Stimulated activated CD4-positive, alpha-beta T cell treated with anti-CD3 and anti-CD28 coated beads, TNF-alpha, amount 100 ng/mL, for 4 hours (primary cell): ENCODE results near the gene CDK15.

ENCODE experiments used
- DNase-seq, 3 experiments: peaks; one replicate each; pipeline ENCODE4 v3.0.0-alpha.2; 2020; ENCODE audit warnings: low read depth in 3 of 3

The CDK15 gene

DNA sequence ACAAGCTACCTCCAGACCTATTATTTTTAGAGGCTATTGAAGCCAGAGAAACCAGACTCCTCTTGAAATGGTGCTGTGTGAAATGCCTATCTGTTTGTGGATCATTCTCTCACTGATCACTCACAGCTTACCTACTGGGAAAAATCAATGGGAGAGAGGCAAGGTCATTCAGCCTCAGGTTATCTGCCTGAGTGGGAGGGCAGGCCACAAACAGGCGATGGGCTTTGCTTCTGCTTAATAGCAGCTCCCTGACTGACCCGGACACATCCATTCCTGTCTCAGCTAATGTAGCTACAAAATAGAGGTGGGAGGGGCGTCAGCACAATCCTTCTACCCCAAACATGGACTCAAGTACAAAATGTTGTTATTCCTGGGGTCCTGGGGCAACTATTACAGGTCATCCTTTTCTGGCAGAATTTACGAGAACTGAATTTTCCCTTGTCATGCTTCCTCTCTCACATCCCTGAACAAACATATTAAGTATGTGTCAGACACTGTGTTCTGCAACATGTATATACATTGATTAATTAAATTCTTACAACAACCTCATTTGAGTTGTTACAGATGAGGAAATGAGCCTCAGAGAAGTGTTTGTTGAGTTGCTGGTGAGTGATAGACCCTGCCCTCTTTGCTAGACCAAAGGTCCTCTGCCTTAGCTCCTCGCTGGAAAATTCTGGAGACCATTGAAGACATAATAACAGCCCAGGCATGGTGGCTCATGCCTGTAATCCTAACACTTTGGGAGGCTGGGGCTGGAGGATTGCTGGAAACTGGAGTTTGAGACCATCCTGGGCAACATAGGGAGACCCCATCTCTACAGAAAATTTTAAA is 60.5 kb downstream of the CDK15 start:
- DNase-seq: no peak

DNA sequence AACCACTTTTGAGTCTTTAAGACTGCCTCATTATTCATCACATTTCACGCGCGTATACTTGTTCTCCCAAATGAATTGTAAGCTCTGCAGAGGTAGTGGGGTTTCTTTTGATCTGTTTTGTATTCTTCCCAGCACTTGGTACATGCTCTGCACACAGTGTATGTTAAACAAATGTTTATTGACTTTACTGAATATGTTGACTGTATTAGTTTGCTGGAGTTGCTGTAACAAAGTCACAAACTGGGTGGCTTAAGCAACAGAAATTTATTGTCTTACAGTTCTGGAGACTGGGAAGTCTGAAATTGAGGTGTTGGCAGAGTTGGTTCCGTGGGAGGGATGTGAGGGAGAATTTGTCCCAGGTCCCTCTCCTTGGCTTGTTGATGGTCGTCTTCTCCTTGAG is 65.1 kb downstream of the CDK15 start:
- DNase-seq: no peak

DNA sequence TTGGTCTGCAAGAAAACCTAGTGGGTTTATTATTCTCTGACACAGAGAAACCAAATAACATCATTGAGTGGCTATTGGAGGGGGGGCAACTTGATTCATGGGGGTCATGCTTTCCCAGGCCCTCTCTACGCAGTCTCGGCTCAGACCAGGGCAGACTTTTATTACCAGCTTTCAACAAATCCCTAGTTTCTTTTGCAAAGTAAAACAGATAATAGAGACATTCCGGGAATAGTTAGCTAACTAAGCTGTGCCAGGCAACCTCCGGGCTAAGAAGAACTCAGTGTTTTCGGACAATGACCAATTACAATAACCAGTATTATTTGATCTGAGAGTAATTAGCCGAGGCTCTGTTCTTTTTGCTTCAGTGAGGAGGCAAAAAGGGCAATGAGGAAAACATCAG is 66.3 kb downstream of the CDK15 start:
- no peak for DNase-seq

DNA sequence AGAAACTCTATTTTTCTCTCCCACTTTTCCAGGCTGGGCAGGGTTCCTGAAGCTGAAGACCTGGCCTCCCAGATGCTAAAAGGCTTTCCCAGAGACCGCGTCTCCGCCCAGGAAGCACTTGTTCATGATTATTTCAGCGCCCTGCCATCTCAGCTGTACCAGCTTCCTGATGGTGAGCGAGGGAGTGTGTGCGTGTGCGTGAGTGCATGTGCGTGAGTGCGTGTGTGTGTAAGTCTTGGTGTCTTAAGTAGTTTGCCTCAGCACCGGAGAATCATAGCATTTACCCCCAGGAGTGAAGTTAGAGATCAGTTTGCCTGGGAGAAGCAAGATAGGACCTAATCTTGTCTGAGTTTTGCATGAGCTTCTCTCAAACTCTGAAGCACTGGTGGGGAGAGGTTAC is 73.7 kb downstream of the CDK15 start:
- DNase-seq: no peak

DNA sequence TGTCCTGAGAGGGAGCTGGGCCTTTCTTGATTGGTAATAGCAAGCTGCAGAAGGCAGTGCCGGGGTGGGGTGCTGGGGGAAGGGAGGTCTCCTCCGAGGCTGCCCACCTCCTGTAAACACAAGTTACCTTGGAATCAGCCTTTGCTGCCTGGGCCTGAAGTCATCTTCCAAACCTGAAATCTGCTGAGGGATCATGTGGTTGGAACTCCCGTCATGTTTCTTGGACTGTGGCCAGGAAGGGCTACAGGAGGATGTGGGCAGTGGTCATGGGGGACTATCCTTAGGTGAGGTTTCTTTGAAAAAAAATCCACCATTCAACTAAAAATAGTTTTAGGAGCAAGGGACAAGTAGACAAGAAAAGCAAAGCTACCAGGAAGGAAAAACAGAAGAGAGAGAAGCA is 74.2 kb downstream of the CDK15 start:
- no peak for DNase-seq

DNA sequence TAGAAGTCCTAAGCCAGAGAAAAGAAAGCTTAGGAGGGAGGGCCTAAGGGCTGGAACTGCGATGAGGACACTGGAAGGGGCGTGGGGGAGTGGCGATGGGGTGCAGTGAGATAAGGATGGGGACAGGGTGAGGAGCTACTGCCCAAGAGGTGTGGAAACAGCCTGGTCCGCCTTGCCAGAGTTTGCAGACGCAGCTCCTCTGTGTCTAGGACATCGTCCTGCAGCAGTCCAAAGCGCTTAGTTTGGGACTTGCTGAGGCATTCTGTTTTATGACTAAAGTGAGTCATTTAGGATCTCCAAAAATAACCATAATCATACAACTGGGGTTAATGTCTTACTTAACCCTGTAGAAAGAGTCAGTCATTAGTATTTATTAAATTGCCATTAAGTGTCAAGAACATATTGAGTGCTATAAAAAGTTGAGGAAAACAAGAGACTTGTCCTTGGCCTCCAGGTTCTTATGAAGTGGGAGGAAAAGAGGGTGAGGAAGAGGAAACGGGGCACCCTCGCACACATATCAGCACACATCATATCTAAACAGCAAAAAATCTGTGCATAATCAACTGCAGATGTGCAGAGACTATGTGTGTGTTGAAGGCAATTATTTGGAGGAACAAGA is 74.8 kb downstream of the CDK15 start:
- DNase-seq: no peak

DNA sequence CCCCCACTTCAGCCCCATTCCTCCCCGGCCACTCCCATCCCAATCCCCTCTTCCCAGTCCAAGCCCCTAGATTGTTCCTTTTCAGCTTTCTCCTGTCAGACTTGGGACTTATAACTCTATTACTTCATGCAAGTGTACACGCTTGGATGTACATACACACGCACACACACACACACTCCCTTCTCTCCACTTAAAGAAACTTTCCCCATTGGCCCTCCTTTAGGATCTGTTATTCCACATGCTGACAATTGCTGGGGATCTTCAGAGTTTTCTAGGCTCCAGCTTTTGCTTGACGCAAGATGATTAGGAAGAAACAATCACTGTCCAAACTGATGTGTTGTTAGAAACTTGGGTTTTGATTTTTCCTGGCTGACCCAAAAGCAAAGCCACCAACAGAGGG is 75.4 kb downstream of the CDK15 start:
- DNase-seq: no peak

DNA sequence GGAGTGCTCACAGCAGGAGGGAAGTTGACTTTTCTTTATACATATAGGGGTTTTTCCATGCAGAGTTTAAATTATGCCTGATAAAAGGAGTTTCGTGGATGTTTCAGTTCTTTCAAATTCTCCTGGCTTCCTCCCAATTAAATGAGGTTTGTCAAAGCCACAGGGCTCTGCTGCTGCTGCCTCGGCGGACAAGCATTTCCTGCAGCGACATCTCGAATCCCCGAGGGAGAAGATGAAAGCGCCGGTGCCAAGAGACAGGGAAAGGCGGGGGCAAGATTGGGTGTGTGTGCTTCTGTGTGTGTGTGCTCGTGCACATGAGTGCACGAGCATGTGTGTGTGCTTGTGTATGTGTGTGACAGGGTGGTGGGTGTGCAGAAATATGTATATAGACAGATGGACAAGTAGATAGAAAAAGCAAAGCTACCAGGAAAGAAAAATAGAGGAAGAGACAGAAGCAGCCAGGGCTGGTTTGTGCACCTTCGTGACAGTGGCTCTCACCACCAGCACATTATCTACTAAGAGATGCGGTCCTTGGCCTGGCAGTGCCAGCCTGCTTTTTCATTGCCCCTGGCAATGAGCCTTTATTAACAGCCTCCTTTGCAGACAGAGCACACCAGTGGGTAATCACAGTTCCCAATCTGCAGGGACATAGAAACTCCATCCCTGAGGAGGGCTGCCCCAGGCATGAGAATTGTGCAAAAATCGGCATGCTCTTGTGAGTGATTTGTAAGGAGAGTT is 76.2 kb downstream of the CDK15 start:
- DNase-seq: no peak

DNA sequence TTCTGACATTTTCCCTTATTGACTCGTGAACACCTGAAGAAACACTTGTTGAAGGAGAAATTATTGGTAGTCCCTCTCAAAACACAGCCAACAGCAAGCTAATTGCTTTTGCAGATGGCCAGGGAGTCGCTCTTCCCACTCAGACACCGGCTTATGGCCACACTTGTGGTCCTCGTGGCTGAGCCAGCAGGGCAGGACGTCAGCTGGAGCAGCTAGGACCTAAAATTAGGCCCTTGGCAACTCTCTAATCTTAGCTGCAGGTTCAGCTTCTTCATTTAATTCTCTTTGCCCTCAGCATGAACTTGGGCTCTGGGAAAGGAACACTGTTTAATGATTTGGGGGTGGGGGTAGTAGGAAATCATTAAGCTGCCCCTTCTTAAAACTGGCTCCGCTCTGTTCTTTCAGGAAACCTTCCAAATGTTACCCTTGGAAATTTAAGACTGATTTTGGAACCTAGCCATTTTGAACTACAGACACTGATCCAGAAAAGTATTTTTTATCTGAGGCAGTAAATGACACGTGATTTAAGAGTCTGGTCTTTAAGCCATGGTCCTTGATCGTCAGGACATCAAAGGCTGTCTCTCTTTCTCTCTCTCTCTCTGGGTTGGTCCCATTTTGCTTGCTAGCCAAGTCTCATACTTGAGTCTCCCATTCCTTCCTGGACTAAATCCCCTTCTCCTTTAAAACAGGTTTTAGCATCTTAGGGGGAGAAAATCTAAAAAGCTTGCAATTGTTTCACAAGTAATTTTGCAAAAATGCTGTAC is 77.5 kb downstream of the CDK15 start:
- no peak for DNase-seq

DNA sequence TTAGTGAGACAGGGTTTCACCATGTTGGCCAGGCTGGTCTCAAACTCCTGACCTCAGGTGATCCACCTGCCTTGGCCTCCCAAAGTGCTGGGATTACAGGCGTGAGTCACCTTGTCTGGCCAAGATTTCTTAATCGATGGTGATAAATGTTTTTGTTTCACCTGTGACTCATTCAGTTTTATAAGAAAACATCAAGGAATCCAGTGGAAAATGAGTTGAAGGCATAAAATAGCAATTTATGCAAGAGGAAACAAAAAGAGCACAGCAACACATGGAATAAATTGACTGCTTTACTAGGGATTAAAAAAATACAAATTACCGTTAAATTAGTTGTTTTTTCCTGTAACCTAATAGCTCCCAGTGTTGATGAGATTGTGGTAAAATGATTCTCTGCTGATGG is 80.2 kb downstream of the CDK15 start:
- no peak for DNase-seq

DNA sequence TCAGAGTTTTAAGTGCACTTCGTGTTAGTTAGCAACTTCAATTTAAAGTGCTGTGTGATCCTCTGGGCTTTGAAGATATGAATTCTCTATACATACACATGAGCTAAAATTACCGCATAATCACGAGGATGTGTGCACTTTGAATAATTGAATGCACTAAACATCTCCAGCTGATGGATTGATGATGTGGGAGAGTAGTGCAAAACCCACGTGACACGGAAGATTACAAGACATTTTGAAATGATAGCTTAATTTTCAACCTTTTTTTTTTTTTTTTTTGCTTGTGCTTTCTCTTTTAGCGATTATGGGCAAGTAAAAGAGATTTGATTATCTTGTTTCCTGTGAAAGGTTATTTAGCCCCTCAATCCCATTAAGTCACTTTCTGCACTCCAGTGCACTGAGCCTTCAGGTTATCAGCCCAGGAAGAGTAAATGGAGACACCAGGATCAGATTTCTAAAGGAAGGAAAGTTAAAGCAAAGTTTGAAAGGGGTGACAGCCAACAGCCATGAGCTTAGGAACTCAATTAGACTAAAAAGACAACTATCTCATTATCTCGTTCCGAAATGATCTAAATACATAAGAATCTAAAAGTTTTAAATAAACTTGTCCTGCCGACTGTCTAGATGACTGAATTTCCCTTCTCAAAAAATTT is 81.6 kb downstream of the CDK15 start:
- no peak for DNase-seq

DNA sequence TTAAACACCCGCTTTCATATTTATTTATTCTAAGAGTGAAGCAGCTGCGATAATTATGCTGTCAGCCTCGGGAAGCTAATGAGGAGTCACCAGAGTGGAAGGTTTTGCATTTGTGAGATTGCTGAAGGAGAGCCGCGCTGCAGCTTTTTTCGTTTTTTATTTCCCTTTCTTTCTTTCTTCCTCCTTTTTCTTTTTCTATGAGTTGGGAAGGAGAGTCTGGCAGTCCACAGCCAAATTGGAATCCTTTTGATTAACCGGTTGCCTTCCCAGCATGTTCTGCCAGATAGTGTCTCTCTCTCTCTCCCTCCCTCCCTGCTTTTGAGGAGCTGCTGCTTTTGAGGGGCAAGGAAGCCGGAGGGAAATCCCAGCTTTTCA is 82.1 kb downstream of the CDK15 start:
- no peak for DNase-seq

DNA sequence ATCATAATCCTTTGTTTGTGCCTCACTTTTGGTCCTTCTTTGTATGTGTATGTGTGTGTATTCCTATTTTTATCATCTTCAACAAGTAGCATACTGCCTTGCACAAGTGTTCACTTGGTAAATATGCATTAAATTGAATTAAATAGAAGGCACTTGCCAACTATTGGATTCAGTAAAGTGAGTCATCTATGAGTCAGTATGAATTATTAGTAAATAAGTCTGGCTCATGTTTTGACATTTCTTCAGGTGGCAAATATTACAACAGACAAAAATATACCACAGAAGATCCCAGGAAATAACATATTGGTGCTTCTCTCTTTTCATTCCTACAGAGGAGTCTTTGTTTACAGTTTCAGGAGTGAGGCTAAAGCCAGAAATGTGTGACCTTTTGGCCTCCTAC is 84.1 kb downstream of the CDK15 start:
- DNase-seq: no peak

DNA sequence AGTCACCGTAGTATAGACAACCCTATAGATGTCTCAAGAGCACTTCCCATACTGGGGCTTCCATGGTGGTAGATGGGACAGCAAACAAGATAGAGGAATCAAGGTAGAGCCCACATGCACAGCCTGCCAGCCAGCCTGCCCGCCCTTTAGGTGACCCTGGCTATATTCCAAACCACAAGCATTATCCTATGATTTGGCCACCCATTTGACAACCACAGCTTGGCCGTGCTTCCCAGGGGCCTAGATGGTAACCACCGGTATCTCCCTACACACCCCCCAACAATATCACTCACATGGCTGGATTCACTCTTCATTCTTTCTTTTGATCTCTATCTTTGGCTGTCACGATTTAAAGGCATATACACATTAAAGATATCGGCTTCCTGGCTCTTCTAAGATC is 85.3 kb downstream of the CDK15 start:
- DNase-seq: no peak

DNA sequence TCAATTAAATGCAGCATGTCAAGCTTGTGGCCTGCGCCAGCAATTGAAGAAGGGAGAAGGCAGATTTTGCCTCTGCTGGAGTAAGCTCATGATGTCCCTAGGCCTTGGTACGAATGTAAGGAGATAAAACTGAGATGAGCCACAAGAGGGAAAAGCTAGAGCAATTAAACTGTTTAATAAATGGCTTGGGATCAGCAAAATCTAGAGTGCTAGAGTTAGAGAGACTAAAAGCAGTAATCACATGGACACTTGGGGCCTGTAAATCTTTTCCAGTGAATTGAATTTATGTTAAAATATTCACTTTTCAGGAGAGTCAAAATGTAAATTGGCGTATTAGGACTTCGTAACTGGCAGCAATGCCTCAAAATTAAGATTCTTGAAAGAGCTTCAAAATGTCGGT is 86.2 kb downstream of the CDK15 start:
- no peak for DNase-seq

DNA sequence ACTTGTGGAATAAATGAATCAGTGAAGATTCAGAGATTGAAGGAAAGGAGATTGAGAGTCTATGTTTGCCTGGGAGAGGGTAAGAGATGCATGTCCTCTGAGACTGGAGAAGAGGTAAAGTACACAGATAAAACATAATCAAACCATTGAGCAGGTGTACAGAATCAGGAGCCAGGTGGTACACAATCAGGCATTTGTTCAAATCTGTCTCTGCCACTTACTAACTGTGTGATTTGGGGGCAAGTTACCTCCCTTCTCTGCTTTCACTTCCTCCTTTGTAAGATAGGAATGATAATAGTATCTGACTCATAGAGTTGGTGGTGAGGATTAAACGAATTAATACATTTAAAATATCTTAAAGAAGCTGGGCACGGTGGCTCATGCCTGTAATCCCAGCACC is 94.0 kb downstream of the CDK15 start:
- no peak for DNase-seq

DNA sequence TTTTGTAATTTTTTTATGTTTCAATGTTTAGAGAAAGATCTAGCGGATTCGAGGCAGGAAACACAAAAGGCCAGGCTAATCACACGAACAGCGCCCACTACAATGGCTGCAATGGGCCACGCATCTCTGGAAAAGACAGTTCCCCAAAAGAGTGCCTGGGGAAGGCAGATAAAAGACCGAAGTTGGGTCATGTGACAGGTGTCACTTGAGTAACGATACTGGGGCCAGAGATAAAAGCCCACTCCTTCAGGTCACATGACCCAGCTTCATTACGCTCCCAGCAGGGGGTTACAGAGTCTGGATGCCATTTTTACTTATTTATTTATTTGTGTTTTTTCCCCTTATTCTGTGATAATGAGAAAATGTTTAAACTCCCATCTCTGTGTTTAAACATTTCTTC is 95.4 kb downstream of the CDK15 start:
- DNase-seq: no peak

DNA sequence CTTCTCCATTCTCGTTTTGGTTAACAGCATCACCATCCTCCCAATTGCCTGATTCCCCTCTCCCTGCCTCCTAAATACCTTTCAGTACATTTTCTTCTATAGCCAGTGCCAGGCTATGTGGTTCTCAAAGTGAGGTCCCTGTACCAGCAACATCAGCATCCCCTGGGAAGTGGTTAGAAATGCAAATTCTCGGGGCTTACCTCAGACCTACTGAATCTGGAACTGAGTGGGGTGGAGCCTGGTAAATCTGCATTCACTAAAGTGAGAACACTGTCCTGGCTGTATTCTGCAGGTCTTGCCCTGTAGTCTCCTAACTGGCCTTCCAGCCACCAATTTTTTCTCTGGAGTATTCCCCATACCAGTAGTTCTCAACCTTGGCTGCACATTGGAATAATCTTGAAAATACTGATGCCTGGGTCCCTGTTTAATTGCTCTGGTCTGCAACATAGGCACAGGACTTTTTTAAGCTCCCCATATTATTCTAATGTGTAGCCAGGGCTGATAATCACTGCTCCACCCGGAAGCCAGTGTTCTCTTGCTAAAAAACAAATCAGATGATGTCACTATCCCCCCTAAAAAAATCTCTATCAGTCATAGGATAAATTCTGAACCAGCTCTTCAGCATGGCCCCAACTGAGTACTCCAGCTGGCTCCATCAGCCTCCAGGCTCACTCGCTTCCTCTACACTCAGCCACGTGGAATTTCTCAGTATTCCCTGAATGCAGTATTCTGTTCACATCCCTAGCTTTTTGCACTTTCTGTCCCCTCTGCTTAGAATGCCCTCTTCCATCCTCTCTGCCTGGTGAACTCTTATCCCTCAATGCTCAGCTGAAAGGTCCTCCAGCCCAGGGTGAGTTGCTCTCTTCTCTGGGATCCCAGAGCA is 98.4 kb downstream of the CDK15 start:
- DNase-seq: no peak

DNA sequence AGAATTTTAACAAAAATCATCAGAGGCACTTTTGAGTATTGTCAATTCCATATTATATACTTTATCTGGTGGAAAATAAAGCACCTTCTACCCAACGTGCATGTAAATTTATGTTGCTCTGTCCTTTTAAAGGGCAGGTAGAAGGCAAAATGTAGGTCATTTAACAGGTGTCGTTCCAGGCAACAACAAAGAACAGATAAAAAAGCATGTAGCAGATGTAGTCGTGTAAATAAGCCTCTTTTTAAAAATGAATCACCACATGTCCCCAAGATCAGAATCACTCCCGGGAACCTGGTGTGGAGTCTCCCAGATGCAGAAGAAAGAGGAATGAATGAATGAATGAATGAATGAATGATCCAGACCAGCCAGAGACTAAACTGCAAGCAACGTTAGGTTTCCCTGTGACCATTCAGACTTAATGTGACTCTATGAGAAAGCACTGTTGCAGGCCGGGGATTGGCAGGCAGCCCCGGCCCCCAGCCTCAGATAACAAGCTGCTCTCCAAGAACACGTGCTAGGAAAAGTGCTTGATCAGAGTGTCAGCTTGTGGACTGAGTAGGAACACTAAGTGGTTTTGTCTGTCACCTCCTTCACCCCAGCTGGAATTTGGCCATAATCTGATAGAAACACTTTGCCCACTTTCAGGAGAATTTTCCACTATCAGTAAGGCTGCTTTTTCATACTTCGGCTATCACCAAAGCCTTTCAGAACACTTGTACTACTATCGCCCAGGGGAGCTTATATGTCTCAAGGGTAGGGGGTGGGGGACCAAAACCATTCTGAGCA is 100.6 kb downstream of the CDK15 start:
- no peak for DNase-seq

DNA sequence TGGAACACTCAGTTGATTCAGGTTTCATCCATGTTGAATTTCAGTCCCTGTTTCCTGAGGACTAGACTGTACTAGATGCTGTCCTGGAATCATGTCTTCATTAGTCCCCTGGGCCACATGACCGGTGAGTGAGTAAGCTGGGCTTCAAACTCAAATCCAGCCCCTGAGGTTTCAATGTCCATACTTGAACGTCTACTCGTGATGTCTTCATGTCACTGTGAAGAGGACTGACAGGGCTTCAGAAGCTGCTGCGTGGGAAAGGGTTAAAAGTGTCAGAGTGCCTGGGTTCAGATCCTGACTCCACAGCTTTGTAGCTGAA is 101.2 kb downstream of the CDK15 start:
- no peak for DNase-seq
